Inflammatory macrophage treated with lipopolysaccharide for 4 hours (primary cell): Measurements from ENCODE around the gene CSAG2.

ENCODE experiments used
- DNase-seq: peaks from one replicate; pipeline ENCODE4 v3.0.0-alpha.2; 2020

Gene CSAG2

DNA sequence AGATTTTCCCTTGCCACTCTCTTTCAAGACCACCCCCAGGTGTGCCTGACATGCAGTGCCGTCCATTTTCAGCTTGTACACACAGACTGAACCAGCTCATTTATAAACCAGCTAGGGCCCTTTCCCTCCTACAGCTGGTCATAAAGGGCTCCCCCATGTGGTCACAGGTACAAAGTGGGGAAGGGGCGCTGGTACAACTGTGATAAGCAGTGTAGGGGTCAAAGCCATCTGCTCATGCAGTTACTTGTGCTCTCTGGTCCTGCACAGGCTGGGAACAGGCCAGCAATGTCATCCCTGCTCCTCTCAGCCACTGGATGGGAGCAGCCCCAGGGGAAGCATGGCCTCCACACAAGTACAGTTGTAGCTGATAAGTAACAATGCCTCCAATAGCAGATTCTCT lies 50.8 kb downstream of the CSAG2 start:
- DNase-seq: no peak
